ENCODE results near the gene JAK1.

Gene JAK1

GRCh38 chr1:64887689-64888217 is 78.6 kb downstream of the JAK1 start:
- DNase-seq = no peak
- TF ChIP-seq CTCF (IDR thresholded peaks at IDR 0.05; ENCODE audit: low read depth, low read length) = no peak
- no peak overlapping the region for H3K4me3 ChIP-seq (ENCODE audit: low read depth, low read length)
- no peaks in the 10 kb centered on the region for H3K9me3 ChIP-seq (ENCODE audit: severe bottlenecking)
- no peak overlapping the region for H3K27ac ChIP-seq
- H3K36me3 ChIP-seq = no peaks in the 10 kb centered on the region
- H3K27me3 ChIP-seq (ENCODE audit: insufficient read depth, low read depth, severe bottlenecking) = no peaks in the 10 kb centered on the region

GRCh38 chr1:64886877-64887276 is 79.5 kb downstream of the JAK1 start:
- DNase-seq = no peak
- H3K4me3 ChIP-seq (ENCODE audit: low read depth, low read length) = no peak overlapping the region
- H3K9me3 ChIP-seq (ENCODE audit: severe bottlenecking) = no peaks in the 10 kb centered on the region
- no peak for TF ChIP-seq CTCF (IDR thresholded peaks at IDR 0.05; ENCODE audit: low read depth, low read length)
- H3K36me3 ChIP-seq = no peaks in the 10 kb centered on the region
- no peaks in the 10 kb centered on the region for H3K27me3 ChIP-seq (ENCODE audit: insufficient read depth, low read depth, severe bottlenecking)
- no peak overlapping the region for H3K27ac ChIP-seq

- H3K36me3 ChIP-seq = no peaks in the 10 kb centered on the region
These were observed 80.7 kb downstream of the JAK1 start for GRCh38 chr1:64885648-64886047.

GRCh38 chr1:64884261-64885040 is 81.9 kb downstream of the JAK1 start:
- H3K36me3 ChIP-seq = no peaks in the 10 kb centered on the region
- H3K4me3 ChIP-seq (ENCODE audit: low read depth, low read length) = no peak overlapping the region
- TF ChIP-seq CTCF (IDR thresholded peaks at IDR 0.05; ENCODE audit: low read depth, low read length) = no peak
- no peaks in the 10 kb centered on the region for H3K27me3 ChIP-seq (ENCODE audit: insufficient read depth, low read depth, severe bottlenecking)
- H3K9me3 ChIP-seq (ENCODE audit: severe bottlenecking) = no peaks in the 10 kb centered on the region
- DNase-seq = no peak
- no peak overlapping the region for H3K27ac ChIP-seq

More at GRCh38 chr1:64885648-64886047, 80.7 kb downstream of the JAK1 start:
- Histone ChIP-seq H3K27ac (no peak overlapping the region), H3K27me3 (ENCODE audit: insufficient read depth, low read depth, severe bottlenecking) (no peaks in the 10 kb centered on the region), H3K4me3 (ENCODE audit: low read depth, low read length) (no peak overlapping the region), H3K9me3 (ENCODE audit: severe bottlenecking) (no peaks in the 10 kb centered on the region)
- TF ChIP-seq CTCF (IDR thresholded peaks at IDR 0.05; ENCODE audit: low read depth, low read length) = no peak
- no peak for DNase-seq

GRCh38 chr1:64882574-64883255 is 83.6 kb downstream of the JAK1 start:
- TF ChIP-seq CTCF (IDR thresholded peaks at IDR 0.05; ENCODE audit: low read depth, low read length) = no peak
- H3K27ac ChIP-seq = no peak overlapping the region
- no peak overlapping the region for H3K4me3 ChIP-seq (ENCODE audit: low read depth, low read length)
- no peak for DNase-seq
- H3K27me3 ChIP-seq (ENCODE audit: insufficient read depth, low read depth, severe bottlenecking) = no peaks in the 10 kb centered on the region
- H3K36me3 ChIP-seq = no peaks in the 10 kb centered on the region
- H3K9me3 ChIP-seq (ENCODE audit: severe bottlenecking) = no peaks in the 10 kb centered on the region

All from WERI-Rb-1 (cell line).